Aorta (tissue), 5 donors: ENCODE data around the gene KIF5C. TPM values are rescaled to one million over a fixed set of nuclear protein-coding genes. Genes with fewer than 3 reads are reported as not detected.

Source experiments
- ATAC-seq: fragments of 200-7000 bp; cut with Tn5 transposase; one replicate; pipeline ENCODE4 v1.9.1; 2022; ENCODE audit warnings: moderate library complexity; ENCODE audit not compliant: low FRiP score
- DNase-seq, 2 donors: peaks; one replicate each; pipeline ENCODE4 v3.0.0-alpha.2; 2020
- H3K27ac ChIP-seq, 2 donors: one replicate each; pipeline ENCODE4 v1.5.1; 2013; ENCODE audit warnings: low read length in 2 of 2, mild to moderate bottlenecking in 2 of 2, moderate library complexity in 2 of 2, control low read depth in 1 of 2, inconsistent platforms in 1 of 2, low read depth in 1 of 2
- H3K27me3 ChIP-seq, 2 donors: one replicate each; pipeline ENCODE4 v1.6.1; 2013; ENCODE audit warnings: control low read depth in 1 of 2, low read length in 1 of 2, mild to moderate bottlenecking in 1 of 2, moderate library complexity in 1 of 2; ENCODE audit not compliant: insufficient read depth in 2 of 2, control insufficient read depth in 1 of 2
- H3K36me3 ChIP-seq, 2 donors: one replicate each; pipeline ENCODE4 v1.6.1; 2013; ENCODE audit warnings: control low read depth in 1 of 2, low read length in 1 of 2, mild to moderate bottlenecking in 1 of 2; ENCODE audit not compliant: insufficient read depth in 2 of 2, control insufficient read depth in 1 of 2
- H3K4me1 ChIP-seq, 2 donors: one replicate each; pipeline ENCODE4 v1.6.1; 2013; ENCODE audit warnings: low read length in 2 of 2, control low read depth in 1 of 2, mild to moderate bottlenecking in 1 of 2, moderate library complexity in 1 of 2; ENCODE audit not compliant: insufficient read depth in 2 of 2, control insufficient read depth in 1 of 2
- H3K4me3 ChIP-seq, 2 donors: one replicate each; pipeline ENCODE4 v1.5.1; 2013; ENCODE audit warnings: low read length in 2 of 2, control low read depth in 1 of 2, mild to moderate bottlenecking in 1 of 2
- H3K9me3 ChIP-seq: one replicate; pipeline ENCODE4 v1.6.1; 2013; ENCODE audit warnings: mild to moderate bottlenecking, low read length; ENCODE audit not compliant: control insufficient read depth
- WGBS, 2 donors: extraction: QIAGEN DNeasy Blood & Tissue Kit; methylation state at CpG; one replicate each; pipeline ENCODE4 v1.1.7; 2013; 5-methylcytosine and 5-hydroxymethylcytosine counted together
- intact Hi-C, 2 donors: fragments of 100-400 bp; cut with DNase I; formaldehyde crosslinking; loops; one replicate each; pipeline versions ENCODE4 v1.14.2 to v1.15.0; 2022
- polyA plus RNA-seq, 2 donors: library from polyadenylated mRNA; stranded (reverse); fragments of 200-250 nt; gene quantifications; one replicate each; pipeline ENCODE4 v1.2.3, GENCODE V29; 2013
- total RNA-seq, 2 donors: library from RNA; stranded (reverse); fragmentation: NEBNext Ultra II Directional; extraction: Animal tissue kit (Norgen Biotek cat#: 25700); gene quantifications; one replicate each; pipeline ENCODE4 v1.2.1, GENCODE V29; 2021
- donor health status: healthy with polysubstance abuse.
- donor health status: Bipolar disorder and iron deficiency.
- donor health status: DM: no; HTN: no; CAD: no.
- donor health status: DM: no; HTN: no; CAD: no.
- donor health status: DM: yes; HTN: yes; CAD: no.

Gene KIF5C
- total and polyA plus RNA-seq, 4 donors, result 1.5 to 3.4 (median 1.9) TPM

GRCh38 chr2:148954536-148954935 lies 79.5 kb downstream of the KIF5C start:
- DNase-seq, result no peak
- H3K4me1 ChIP-seq, result peaks cover 0 to under 1% of the 10 kb centered on the region in 2 donors

GRCh38 chr2:148955798-148956197 lies 80.8 kb downstream of the KIF5C start:
- H3K36me3 ChIP-seq, result peaks cover 0 to 1% of the 10 kb centered on the region in 2 donors
- intact Hi-C loops, result no loop called here
- no peak overlapping the region for H3K27ac ChIP-seq
- no peak overlapping the region for H3K4me3 ChIP-seq
- DNase-seq (no peak), ATAC-seq (no peak)
- WGBS, 2 donors, result 69 to 72% methylated on average over 5 of the region's 5 CpGs
- peaks cover 0 to 1% of the 10 kb centered on the region in 2 donors for H3K27me3 ChIP-seq
- no peaks in the 10 kb centered on the region for H3K4me1 ChIP-seq
- no peaks in the 10 kb centered on the region for H3K9me3 ChIP-seq

More at GRCh38 chr2:148954536-148954935, 79.5 kb downstream of the KIF5C start:
- Histone ChIP-seq H3K36me3 (peaks cover 0 to 1% of the 10 kb centered on the region in 2 donors), H3K9me3 (no peaks in the 10 kb centered on the region), H3K27me3 (peaks cover 0 to 1% of the 10 kb centered on the region in 2 donors), H3K27ac (no peak overlapping the region), H3K4me3 (no peak overlapping the region)
- intact Hi-C loops, result no loop called here
- whole genome bisulfite sequencing, 2 donors, result 65 to 77% methylated on average over 3 of the region's 3 CpGs
- ATAC-seq, result no peak

DNA sequence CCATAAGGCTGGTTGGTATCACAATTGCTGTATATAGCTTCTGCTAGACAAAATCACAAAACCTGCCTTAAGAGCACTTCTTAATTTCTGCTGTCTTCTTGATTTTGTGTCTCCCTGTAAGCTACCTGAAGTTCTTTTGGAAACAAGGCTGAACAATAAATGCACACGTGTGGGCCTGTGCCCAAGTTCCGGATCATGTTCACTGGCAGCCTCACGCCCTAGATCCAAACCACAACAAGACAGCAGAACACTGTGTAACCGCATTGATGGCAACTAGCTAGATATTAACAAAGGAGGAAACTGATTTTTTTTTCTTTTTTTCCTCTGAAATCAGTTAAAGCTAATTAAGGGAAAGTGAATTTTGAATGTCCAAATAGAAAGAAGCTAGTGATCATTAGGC lies 82.0 kb downstream of the KIF5C start:
- DNase-seq, result no peak
- no peaks in the 10 kb centered on the region for H3K9me3 ChIP-seq
- H3K27ac ChIP-seq, result no peak overlapping the region
- peaks cover 0 to 1% of the 10 kb centered on the region in 2 donors for H3K36me3 ChIP-seq
- intact Hi-C loops, result no loop called here
- no peak for ATAC-seq
- H3K4me3 ChIP-seq, result no peak overlapping the region
- peaks cover 0 to 1% of the 10 kb centered on the region in 2 donors for H3K27me3 ChIP-seq
- no peaks in the 10 kb centered on the region for H3K4me1 ChIP-seq
- 85% methylated on average over 4 of the region's 4 CpGs for WGBS, 2 donors

DNA sequence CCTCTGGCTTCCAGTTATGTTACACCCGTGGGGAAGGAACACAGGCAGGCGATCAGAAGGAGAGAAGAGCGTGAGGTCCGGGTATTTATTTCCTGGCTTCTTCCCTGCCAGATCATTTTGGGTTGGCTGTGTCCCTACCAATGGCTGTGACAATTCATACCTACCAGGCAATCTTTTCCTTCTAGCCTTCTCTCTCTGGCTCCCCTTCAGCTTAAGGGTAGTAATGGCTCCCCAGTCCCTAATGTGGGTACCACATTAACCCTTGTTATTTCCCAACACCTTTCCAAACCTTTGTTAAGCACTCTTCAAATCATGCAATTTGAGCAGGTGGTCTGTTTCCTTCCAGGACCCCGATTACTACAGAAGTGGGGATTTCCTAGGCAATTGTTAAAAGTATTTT lies 84.7 kb downstream of the KIF5C start:
- 89% methylated on average over 5 of the region's 5 CpGs for WGBS, 2 donors
- no peak overlapping the region for H3K27ac ChIP-seq
- intact Hi-C loops, result no loop called here
- no peaks in the 10 kb centered on the region for H3K4me1 ChIP-seq
- ATAC-seq (no peak), DNase-seq (no peak)
- H3K36me3 ChIP-seq, result no peaks in the 10 kb centered on the region
- H3K9me3 ChIP-seq, result no peaks in the 10 kb centered on the region
- no peaks in the 10 kb centered on the region for H3K27me3 ChIP-seq
- H3K4me3 ChIP-seq, result no peak overlapping the region

DNA sequence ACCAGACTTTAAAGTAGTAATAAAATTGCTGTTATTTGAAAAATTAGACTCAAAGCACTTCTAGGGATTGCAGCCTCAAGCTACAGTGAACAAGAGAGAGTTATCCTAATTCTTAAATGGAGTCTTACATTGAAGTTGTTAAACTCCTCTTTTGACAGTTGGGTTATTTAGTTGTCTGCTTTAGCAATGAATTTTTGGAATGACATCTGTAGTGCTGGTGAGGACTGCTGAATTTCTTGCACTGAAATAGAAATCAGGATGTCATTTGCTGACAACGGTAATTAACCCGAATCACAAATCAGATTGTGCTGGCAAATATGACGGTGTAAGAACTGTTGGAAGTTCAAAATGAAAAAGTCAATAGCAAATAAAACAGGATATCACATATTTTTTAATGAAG lies 85.5 kb downstream of the KIF5C start:
- H3K9me3 ChIP-seq, result no peaks in the 10 kb centered on the region
- H3K4me3 ChIP-seq, result no peak overlapping the region
- H3K36me3 ChIP-seq, result no peaks in the 10 kb centered on the region
- ATAC-seq (no peak), DNase-seq (no peak)
- H3K4me1 ChIP-seq, result no peaks in the 10 kb centered on the region
- intact Hi-C loops, result no loop called here
- H3K27ac ChIP-seq, result no peak overlapping the region
- H3K27me3 ChIP-seq, result no peaks in the 10 kb centered on the region
- WGBS, 2 donors, result 90 to 93% methylated on average over 3 of the region's 3 CpGs

- Histone ChIP-seq H3K4me3 (no peak overlapping the region), H3K36me3 (no peaks in the 10 kb centered on the region), H3K4me1 (no peaks in the 10 kb centered on the region), H3K27me3 (no peaks in the 10 kb centered on the region), H3K9me3 (no peaks in the 10 kb centered on the region), H3K27ac (no peak overlapping the region)
- WGBS, 2 donors, result 87% methylated on average over 3 of the region's 3 CpGs
- no peak for ATAC-seq
- intact Hi-C loops, result no loop called here
- no peak for DNase-seq
Measured at GRCh38 chr2:148963461-148963860, 88.4 kb downstream of the KIF5C start.

- no peaks in the 10 kb centered on the region for H3K4me1 ChIP-seq
- H3K27ac ChIP-seq, result no peak overlapping the region
- no peaks in the 10 kb centered on the region for H3K27me3 ChIP-seq
- no peaks in the 10 kb centered on the region for H3K9me3 ChIP-seq
- no peak overlapping the region for H3K4me3 ChIP-seq
- DNase-seq (no peak), ATAC-seq (no peak)
- no peaks in the 10 kb centered on the region for H3K36me3 ChIP-seq
- 74 to 75% methylated on average over 12 of the region's 12 CpGs for WGBS, 2 donors
- intact Hi-C loops, result no loop called here
Measured at GRCh38 chr2:148965623-148966437, 90.8 kb downstream of the KIF5C start.

- no peak for ATAC-seq
- WGBS, 2 donors, result 96 to 97% methylated on average over 1 of the region's 1 CpG
Measured at GRCh38 chr2:148966438-148966758, 91.4 kb downstream of the KIF5C start.

GRCh38 chr2:148967056-148967455 lies 92.0 kb downstream of the KIF5C start:
- intact Hi-C loops, result no loop called here
- H3K27ac ChIP-seq, result no peak overlapping the region
- 85 to 88% methylated on average over 7 of the region's 7 CpGs for WGBS, 2 donors

More at GRCh38 chr2:148966438-148966758, 91.4 kb downstream of the KIF5C start:
- intact Hi-C loops, result no loop called here
- Histone ChIP-seq H3K4me3 (no peak overlapping the region), H3K4me1 (no peaks in the 10 kb centered on the region), H3K27ac (no peak overlapping the region), H3K9me3 (no peaks in the 10 kb centered on the region), H3K36me3 (no peaks in the 10 kb centered on the region), H3K27me3 (no peaks in the 10 kb centered on the region)
- DNase-seq, result no peak

More at GRCh38 chr2:148967056-148967455, 92.0 kb downstream of the KIF5C start:
- Histone ChIP-seq H3K4me3 (no peak overlapping the region), H3K9me3 (no peaks in the 10 kb centered on the region), H3K36me3 (no peaks in the 10 kb centered on the region), H3K4me1 (no peaks in the 10 kb centered on the region), H3K27me3 (no peaks in the 10 kb centered on the region)
- no peak for DNase-seq
- no peak for ATAC-seq
